Osteocyte (in vitro differentiated cells): Measurements from ENCODE around the gene CDC42EP1. TPM values are rescaled to one million over a fixed set of nuclear protein-coding genes. Genes with fewer than 3 reads are reported as not detected.

ENCODE experiments used
- DNase-seq: peaks from one replicate; pipeline ENCODE4 v3.0.0; 2021; ENCODE audit warnings: mixed read lengths; ENCODE audit not compliant: unreplicated experiment; ENCODE audit errors: extremely low spot score
- H3K27ac Mint-ChIP-seq: one replicate; pipeline ENCODE4 v1.8.0; 2021; ENCODE audit warnings: mild to moderate bottlenecking, mixed read lengths; ENCODE audit not compliant: unreplicated experiment
- H3K27me3 Mint-ChIP-seq: one replicate; pipeline ENCODE4 v1.8.0; 2021; ENCODE audit warnings: mixed read lengths; ENCODE audit not compliant: unreplicated experiment
- H3K36me3 Mint-ChIP-seq: one replicate; pipeline ENCODE4 v1.8.0; 2021; ENCODE audit warnings: mixed read lengths; ENCODE audit not compliant: unreplicated experiment
- H3K4me1 Mint-ChIP-seq: one replicate; pipeline ENCODE4 v1.8.0; 2021; ENCODE audit warnings: mixed read lengths; ENCODE audit not compliant: unreplicated experiment
- H3K4me3 Mint-ChIP-seq: one replicate; pipeline ENCODE4 v1.8.0; 2021; ENCODE audit warnings: mild to moderate bottlenecking, moderate library complexity, mixed read lengths; ENCODE audit not compliant: unreplicated experiment
- H3K9me3 Mint-ChIP-seq: one replicate; pipeline ENCODE4 v1.8.0; 2021; ENCODE audit warnings: mixed read lengths; ENCODE audit not compliant: unreplicated experiment
- total RNA-seq: library from RNA; stranded (reverse); gene quantifications from 2 replicates; pipeline ENCODE4 v1.2.1, GENCODE V29; 2021
- TF ChIP-seq, protein P1 (sequence below): fragments of 200-600 bp; sonication (generic); IDR thresholded peaks from 2 replicates; pipeline ENCODE4 v1.5.0; 2021; ENCODE audit warnings: antibody characterized with exemption, mild to moderate bottlenecking, moderate library complexity

The CDC42EP1 gene
- total RNA-seq, 1 donor from 2014 or later: 282 TPM

DNA sequence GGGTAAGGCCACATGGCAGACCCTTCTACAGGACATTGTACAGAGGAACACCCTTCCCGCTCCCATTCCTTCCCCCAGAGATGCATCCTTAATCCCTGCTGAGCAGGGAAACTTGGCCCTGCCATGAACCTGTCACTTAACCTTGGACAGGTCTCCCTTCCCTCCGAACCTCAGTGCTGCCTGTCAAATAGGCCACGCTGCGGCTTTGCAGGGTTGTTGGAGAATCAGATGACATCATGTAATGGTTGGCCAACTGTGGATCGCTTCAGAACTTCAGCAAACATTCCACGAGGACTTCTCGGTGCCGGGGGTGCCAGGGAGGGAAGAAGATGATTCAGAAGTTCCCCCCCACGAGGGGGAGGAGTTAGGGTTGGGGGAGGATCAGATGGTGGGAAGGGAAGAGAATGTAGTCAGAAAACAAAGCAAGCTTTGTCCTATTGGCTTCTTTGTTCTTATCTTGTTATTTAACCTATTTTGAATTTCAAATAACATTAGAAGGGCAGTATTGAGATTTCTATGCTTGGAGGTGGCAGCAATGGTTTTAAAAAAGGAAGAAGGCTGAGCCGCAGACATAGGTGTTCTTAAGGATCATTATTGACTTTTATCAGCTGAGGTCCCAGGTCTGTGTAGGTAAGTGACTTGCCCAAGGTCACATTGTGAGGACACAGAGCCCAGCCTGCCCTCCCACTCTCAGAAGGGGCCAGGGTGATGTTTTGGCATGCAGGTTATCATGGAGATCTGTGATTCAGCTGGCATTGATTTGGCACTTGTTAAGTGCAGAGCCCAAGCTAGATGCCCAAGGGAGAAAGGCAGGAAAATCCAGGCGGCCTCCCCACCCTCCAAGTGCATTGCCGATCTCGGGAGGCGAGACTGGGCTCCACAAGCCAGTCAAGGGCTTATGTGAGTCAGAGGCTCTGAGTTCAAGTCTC, 3.1 kb downstream of the CDC42EP1 start:
- peak overlapping the region; percentile 83 for H3K27ac Mint-ChIP-seq
- TF ChIP-seq, protein P1, sequence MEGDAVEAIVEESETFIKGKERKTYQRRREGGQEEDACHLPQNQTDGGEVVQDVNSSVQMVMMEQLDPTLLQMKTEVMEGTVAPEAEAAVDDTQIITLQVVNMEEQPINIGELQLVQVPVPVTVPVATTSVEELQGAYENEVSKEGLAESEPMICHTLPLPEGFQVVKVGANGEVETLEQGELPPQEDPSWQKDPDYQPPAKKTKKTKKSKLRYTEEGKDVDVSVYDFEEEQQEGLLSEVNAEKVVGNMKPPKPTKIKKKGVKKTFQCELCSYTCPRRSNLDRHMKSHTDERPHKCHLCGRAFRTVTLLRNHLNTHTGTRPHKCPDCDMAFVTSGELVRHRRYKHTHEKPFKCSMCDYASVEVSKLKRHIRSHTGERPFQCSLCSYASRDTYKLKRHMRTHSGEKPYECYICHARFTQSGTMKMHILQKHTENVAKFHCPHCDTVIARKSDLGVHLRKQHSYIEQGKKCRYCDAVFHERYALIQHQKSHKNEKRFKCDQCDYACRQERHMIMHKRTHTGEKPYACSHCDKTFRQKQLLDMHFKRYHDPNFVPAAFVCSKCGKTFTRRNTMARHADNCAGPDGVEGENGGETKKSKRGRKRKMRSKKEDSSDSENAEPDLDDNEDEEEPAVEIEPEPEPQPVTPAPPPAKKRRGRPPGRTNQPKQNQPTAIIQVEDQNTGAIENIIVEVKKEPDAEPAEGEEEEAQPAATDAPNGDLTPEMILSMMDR: no peak
- H3K4me1 Mint-ChIP-seq: peaks cover 67% of the 10 kb centered on the region
- peaks cover 19% of the 10 kb centered on the region for H3K36me3 Mint-ChIP-seq
- DNase-seq: peak; percentile 86
- no peaks in the 10 kb centered on the region for H3K9me3 Mint-ChIP-seq
- H3K27me3 Mint-ChIP-seq: no peaks in the 10 kb centered on the region
- peak overlapping the region; percentile 86 for H3K4me3 Mint-ChIP-seq

DNA sequence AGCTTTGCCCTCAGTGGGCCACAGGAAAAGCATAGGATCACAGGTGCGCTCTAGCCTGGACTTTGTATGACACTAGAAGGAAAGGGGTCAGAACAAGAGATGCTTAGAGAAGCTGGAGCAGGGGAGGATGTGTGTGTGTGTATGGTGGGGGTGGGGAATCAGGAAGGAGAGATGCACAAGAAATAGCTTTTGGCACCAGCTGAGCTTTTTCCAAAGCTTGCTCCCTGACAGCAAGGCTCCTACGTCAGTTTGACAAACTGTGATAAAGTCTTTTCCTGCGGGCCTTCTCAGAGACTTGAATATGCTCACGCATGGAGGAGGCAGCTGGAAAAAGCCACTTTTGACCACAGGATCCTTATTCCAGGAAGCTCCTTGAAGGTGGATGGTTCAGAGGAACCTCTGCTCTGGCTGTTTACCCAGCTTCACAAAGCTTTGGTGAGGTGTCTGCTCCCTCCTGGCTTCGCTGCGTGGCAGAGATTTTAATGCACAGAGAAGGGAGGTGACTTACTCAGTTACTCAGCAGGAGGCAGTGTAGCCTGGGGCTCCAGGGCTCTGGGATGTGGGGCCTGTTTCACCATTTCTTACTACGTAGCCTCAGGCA, 3.9 kb downstream of the CDC42EP1 start:
- TF ChIP-seq, protein P1: no peak
- Mint-ChIP-seq H3K4me1 (peaks cover 60% of the 10 kb centered on the region), H3K9me3 (no peaks in the 10 kb centered on the region), H3K36me3 (peaks cover 19% of the 10 kb centered on the region), H3K4me3 (peak overlapping the region; percentile 86), H3K27ac (peak overlapping the region; percentile 83), H3K27me3 (no peaks in the 10 kb centered on the region)
- DNase-seq: no peak

DNA sequence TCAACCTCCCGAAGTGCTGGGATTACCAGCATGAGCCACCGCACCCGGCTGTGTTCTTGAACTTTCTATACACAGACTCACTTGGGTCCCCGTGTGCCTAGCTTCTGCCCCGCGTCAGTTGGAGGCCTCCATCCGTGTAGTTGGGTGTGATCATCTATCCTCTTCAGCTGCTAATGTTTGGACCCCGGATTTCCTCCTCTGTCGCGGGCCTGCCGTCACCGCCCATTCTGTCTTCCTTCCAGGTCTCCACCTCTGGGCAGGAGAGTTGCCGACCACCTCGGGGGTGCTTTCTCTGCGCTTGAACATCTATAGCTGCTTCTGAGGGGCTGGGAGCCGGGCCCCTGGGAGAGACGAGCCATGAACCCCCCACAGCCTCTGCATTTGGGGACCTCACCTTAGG, 5.5 kb downstream of the CDC42EP1 start:
- peaks cover 23% of the 10 kb centered on the region for H3K36me3 Mint-ChIP-seq
- no peaks in the 10 kb centered on the region for H3K27me3 Mint-ChIP-seq
- DNase-seq: no peak
- TF ChIP-seq, protein P1: no peak
- peaks cover 63% of the 10 kb centered on the region for H3K4me1 Mint-ChIP-seq
- H3K27ac Mint-ChIP-seq: peak overlapping the region; percentile 23
- H3K9me3 Mint-ChIP-seq: no peaks in the 10 kb centered on the region
- H3K4me3 Mint-ChIP-seq: peak overlapping the region; percentile 14

DNA sequence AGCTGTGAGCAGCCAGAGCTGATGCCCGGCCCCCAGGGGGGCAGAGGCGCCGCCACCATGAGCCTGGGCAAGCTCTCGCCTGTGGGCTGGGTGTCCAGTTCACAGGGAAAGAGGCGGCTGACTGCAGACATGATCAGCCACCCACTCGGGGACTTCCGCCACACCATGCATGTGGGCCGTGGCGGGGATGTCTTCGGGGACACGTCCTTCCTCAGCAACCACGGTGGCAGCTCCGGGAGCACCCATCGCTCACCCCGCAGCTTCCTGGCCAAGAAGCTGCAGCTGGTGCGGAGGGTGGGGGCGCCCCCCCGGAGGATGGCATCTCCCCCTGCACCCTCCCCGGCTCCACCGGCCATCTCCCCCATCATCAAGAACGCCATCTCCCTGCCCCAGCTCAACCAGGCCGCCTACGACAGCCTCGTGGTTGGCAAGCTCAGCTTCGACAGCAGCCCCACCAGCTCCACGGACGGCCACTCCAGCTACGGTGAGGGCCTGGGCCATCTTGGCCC, 6.1 kb downstream of the CDC42EP1 start:
- Mint-ChIP-seq H3K27me3 (no peaks in the 10 kb centered on the region), H3K4me1 (peaks cover 64% of the 10 kb centered on the region), H3K9me3 (no peaks in the 10 kb centered on the region), H3K36me3 (peaks cover 24% of the 10 kb centered on the region), H3K4me3 (no peak overlapping the region), H3K27ac (no peak overlapping the region)
- TF ChIP-seq, protein P1: no peak
- no peak for DNase-seq
